Neuronal stem cell (in vitro differentiated cells): ENCODE measurements around the gene GOPC.

ENCODE experiments used
- DNase-seq: peaks from one replicate; pipeline ENCODE4 v3.0.0-alpha.2; 2013; ENCODE audit warnings: low spot score
- H2AFZ ChIP-seq: one replicate; pipeline ENCODE4 v1.6.1; 2013; ENCODE audit warnings: mild to moderate bottlenecking, low read length, inconsistent platforms
- H2AK5ac ChIP-seq: 2 replicates; pipeline ENCODE4 v1.6.1; 2013; ENCODE audit warnings: low read depth, mild to moderate bottlenecking, inconsistent platforms, low read length, moderate library complexity, mixed read lengths
- H2BK120ac ChIP-seq: 2 replicates; pipeline ENCODE4 v1.6.1; 2013; ENCODE audit warnings: low read depth, mild to moderate bottlenecking, inconsistent platforms, low read length, moderate library complexity, mixed read lengths
- H2BK12ac ChIP-seq: one replicate; pipeline ENCODE4 v1.6.1; 2013; ENCODE audit warnings: low read length, inconsistent platforms
- H2BK15ac ChIP-seq: 2 replicates; pipeline ENCODE4 v1.6.1; 2013; ENCODE audit warnings: mild to moderate bottlenecking, low read length, inconsistent platforms, mixed read lengths
- H2BK5ac ChIP-seq: one replicate; pipeline ENCODE4 v1.6.1; 2013; ENCODE audit warnings: inconsistent platforms, mild to moderate bottlenecking, low read length, moderate library complexity
- H3K14ac ChIP-seq: one replicate; pipeline ENCODE4 v1.6.1; 2013; ENCODE audit warnings: low read length, inconsistent platforms
- H3K18ac ChIP-seq: 2 replicates; pipeline ENCODE4 v1.6.1; 2013; ENCODE audit warnings: low read length, inconsistent platforms
- H3K23ac ChIP-seq: 2 replicates; pipeline ENCODE4 v1.6.1; 2013; ENCODE audit warnings: low read depth, mild to moderate bottlenecking, mixed read lengths, low read length, inconsistent platforms; ENCODE audit not compliant: poor library complexity
- H3K27ac ChIP-seq: replicated peaks from 3 replicates; pipeline ENCODE4 v1.5.1; 2013; ENCODE audit warnings: low read length, inconsistent platforms
- H3K27me3 ChIP-seq, 3 experiments: 2 replicates each; pipeline ENCODE4 v1.6.1; 2013; ENCODE audit warnings: low read length in 3 of 3, mild to moderate bottlenecking in 2 of 3, inconsistent platforms in 1 of 3, low read depth in 1 of 3, mixed read lengths in 1 of 3, moderate library complexity in 1 of 3; ENCODE audit not compliant: control insufficient read depth in 3 of 3, insufficient read depth in 3 of 3
- H3K36me3 ChIP-seq, 2 donors: replicated peaks in 1 of 2; 2 replicates each; pipeline ENCODE4 v1.6.1; 2013; ENCODE audit warnings: low read length in 2 of 2; ENCODE audit not compliant: control insufficient read depth in 2 of 2, insufficient read depth in 2 of 2
- H3K4ac ChIP-seq: 2 replicates; pipeline ENCODE4 v1.6.1; 2013; ENCODE audit warnings: inconsistent platforms, mild to moderate bottlenecking, low read length, moderate library complexity
- H3K4me1 ChIP-seq, 2 donors: 1 replicate in 1 of 2; 2 replicates in 1 of 2; pipeline ENCODE4 v1.6.1; 2013; ENCODE audit warnings: low read length in 2 of 2, low read depth in 1 of 2; ENCODE audit not compliant: control insufficient read depth in 2 of 2, insufficient read depth in 1 of 2
- H3K4me2 ChIP-seq: one replicate; pipeline ENCODE4 v1.6.1; 2013; ENCODE audit warnings: mild to moderate bottlenecking, low read length, inconsistent platforms; ENCODE audit not compliant: insufficient read depth, poor library complexity, severe bottlenecking
- H3K4me3 ChIP-seq, 2 donors: 2 replicates each; pipeline ENCODE4 v1.5.1; 2013; ENCODE audit warnings: low read length in 2 of 2, mild to moderate bottlenecking in 2 of 2, inconsistent platforms in 1 of 2, moderate library complexity in 1 of 2
- H3K79me1 ChIP-seq: one replicate; pipeline ENCODE4 v1.6.1; 2013; ENCODE audit warnings: low read depth, mild to moderate bottlenecking, inconsistent platforms, low read length, moderate library complexity
- H3K9ac ChIP-seq: one replicate; pipeline ENCODE4 v1.6.1; 2013; ENCODE audit warnings: mild to moderate bottlenecking, low read depth, low read length, inconsistent platforms; ENCODE audit not compliant: poor library complexity
- H3K9me3 ChIP-seq, 2 donors: replicated peaks in 1 of 2; 2 replicates each; pipeline versions ENCODE3 to v1.6.1; 2013; ENCODE audit warnings: low read length in 2 of 2, mild to moderate bottlenecking in 2 of 2, inconsistent platforms in 1 of 2, low read depth in 1 of 2, mixed read lengths in 1 of 2, moderate library complexity in 1 of 2; ENCODE audit not compliant: control insufficient read depth in 2 of 2, insufficient read depth in 1 of 2
- H4K8ac ChIP-seq: one replicate; pipeline ENCODE4 v1.6.1; 2013; ENCODE audit warnings: low read depth, mild to moderate bottlenecking, inconsistent platforms, low read length, moderate library complexity
- H4K91ac ChIP-seq: one replicate; pipeline ENCODE4 v1.6.1; 2013; ENCODE audit warnings: low read length, low read depth, mild to moderate bottlenecking, inconsistent platforms; ENCODE audit not compliant: poor library complexity
- WGBS, 2 donors: extraction: QIAGEN DNeasy Blood & Tissue Kit; methylation state at CpG; one replicate each; pipeline ENCODE4 v1.1.7; 2013; ENCODE audit warnings: missing lambda C conversion rate in 2 of 2, mixed read lengths in 1 of 2; ENCODE audit not compliant: insufficient read length in 2 of 2, insufficient replicate concordance in 1 of 2; ENCODE audit errors: extremely low coverage in 2 of 2; 5-methylcytosine and 5-hydroxymethylcytosine counted together

Gene GOPC

DNA sequence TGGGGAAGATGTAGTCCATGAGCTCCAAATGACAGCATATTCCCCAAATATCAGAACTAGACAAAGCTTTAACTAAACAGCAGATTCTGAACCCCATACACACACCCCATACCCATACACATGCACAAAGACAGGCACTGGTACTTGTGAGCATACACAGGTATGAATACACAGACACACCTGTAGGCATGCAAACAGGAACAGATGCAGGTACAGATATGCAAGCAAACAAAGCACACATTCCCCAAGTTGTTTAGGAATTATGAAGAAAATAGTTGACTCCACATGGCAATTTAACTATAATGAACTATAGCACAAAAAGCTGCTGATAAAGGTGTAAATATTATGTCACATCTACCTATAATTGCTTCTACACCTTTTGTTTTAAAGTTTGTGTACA, 16.7 kb downstream of the GOPC start:
- Histone ChIP-seq H3K27me3 (peaks cover 0 to 2% (median 0%) of the 10 kb centered on the region in 3 experiments), H2AK5ac (no peak overlapping the region), H3K4me1 (no peaks in the 10 kb centered on the region), H2BK120ac (no peak overlapping the region), H3K4ac (no peak overlapping the region), H2AFZ (no peak overlapping the region), H3K14ac (no peak overlapping the region), H2BK12ac (no peak overlapping the region), H3K4me3 (no peak overlapping the region), H4K8ac (no peak overlapping the region), H3K79me1 (peaks cover 3% of the 10 kb centered on the region), H3K9me3 (peaks cover 4 to 7% of the 10 kb centered on the region in 2 donors), H3K9ac (no peak overlapping the region), H3K18ac (no peak overlapping the region), H4K91ac (no peak overlapping the region), H2BK15ac (no peak overlapping the region), H2BK5ac (no peak overlapping the region), H3K27ac (no peak overlapping the region), H3K4me2 (no peak overlapping the region), H3K36me3 (peaks cover 3 to 16% of the 10 kb centered on the region in 2 donors), H3K23ac (no peak overlapping the region)
- DNase-seq: no peak

DNA sequence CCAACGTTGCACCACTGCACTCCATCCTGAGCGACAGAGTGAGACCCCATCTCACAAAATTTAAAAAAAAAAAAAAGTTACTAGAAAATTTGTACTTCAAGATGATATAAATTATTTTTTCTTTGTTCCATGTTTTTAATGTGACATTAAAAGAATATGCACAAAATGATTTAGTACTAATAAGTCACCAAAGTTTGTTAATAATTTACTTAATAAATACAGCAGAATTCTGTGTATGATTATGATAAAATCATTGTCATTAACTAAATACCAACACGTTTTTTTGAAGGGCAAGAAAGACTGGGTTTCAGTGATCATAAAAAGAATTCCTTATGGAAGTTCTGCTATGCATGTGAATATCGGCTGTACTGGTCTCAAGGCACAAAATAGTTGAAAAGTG, 28.1 kb downstream of the GOPC start:
- Histone ChIP-seq H3K4me2 (no peak overlapping the region), H2AFZ (no peak overlapping the region), H3K79me1 (no peaks in the 10 kb centered on the region), H2BK5ac (no peak overlapping the region), H3K14ac (no peak overlapping the region), H4K91ac (no peak overlapping the region), H3K4me1 (no peaks in the 10 kb centered on the region), H2AK5ac (no peak overlapping the region), H3K4ac (no peak overlapping the region), H2BK15ac (no peak overlapping the region), H3K27ac (no peak overlapping the region), H4K8ac (no peak overlapping the region), H2BK12ac (no peak overlapping the region), H3K36me3 (peaks cover 2 to 50% of the 10 kb centered on the region in 2 donors), H2BK120ac (no peak overlapping the region), H3K23ac (no peak overlapping the region), H3K9me3 (no peaks in the 10 kb centered on the region), H3K18ac (no peak overlapping the region), H3K9ac (no peak overlapping the region), H3K27me3 (no peaks in the 10 kb centered on the region), H3K4me3 (no peak overlapping the region)
- no CpG with 5 or more reads among the region's 4 CpGs for WGBS, 2 donors
- DNase-seq: no peak

GRCh38 chr6:117573006-117573680, 29.2 kb downstream of the GOPC start:
- no CpG with 5 or more reads among the region's 5 CpGs for WGBS, 2 donors
- H3K4me3 ChIP-seq: no peak overlapping the region
- DNase-seq: no peak

DNA sequence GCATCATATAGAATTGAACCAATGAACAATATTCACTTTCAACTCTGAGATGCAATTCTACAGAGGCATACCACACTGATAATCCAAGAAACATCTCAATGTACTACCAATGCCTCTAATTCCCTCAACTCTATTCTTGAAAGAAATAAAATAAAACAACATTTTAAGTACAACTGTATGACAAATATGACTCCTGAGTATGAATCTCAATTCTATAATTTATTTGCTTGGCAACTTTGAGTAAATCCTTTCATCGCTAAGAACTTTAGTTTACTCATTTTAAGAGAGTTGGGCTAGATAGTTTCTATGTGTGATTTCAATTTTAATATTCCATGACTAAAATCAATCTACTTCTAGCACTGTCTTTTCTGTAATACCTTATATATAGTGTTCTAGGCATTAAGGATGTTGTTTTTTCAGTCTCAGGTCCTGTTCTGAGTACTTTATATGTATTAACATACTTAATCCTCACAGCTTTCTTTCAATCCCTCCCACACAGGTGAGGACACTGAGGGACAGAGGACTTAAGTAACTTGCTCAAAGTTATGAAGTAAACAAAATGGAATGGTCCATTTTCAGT, 33.4 kb downstream of the GOPC start:
- no CpG with 5 or more reads among the region's 1 CpG for WGBS, 2 donors
- H3K4ac ChIP-seq: no peak overlapping the region
- H2AK5ac ChIP-seq: no peak overlapping the region
- no peak overlapping the region for H3K4me3 ChIP-seq
- H2BK5ac ChIP-seq: no peak overlapping the region
- H2BK120ac ChIP-seq: no peak overlapping the region
- H3K18ac ChIP-seq: no peak overlapping the region
- no peak overlapping the region for H4K91ac ChIP-seq
- no peak overlapping the region for H2AFZ ChIP-seq
- H3K14ac ChIP-seq: no peak overlapping the region
- peaks cover 3 to 76% of the 10 kb centered on the region in 2 donors for H3K36me3 ChIP-seq
- H3K4me1 ChIP-seq: no peaks in the 10 kb centered on the region
- H3K27ac ChIP-seq: no peak overlapping the region
- H4K8ac ChIP-seq: no peak overlapping the region
- H3K4me2 ChIP-seq: no peak overlapping the region
- H3K9ac ChIP-seq: no peak overlapping the region
- H3K23ac ChIP-seq: no peak overlapping the region
- H3K79me1 ChIP-seq: no peaks in the 10 kb centered on the region
- no peak overlapping the region for H2BK15ac ChIP-seq
- H3K9me3 ChIP-seq: no peaks in the 10 kb centered on the region
- no peak for DNase-seq
- no peak overlapping the region for H2BK12ac ChIP-seq
- no peaks in the 10 kb centered on the region for H3K27me3 ChIP-seq

More at GRCh38 chr6:117573006-117573680, 29.2 kb downstream of the GOPC start:
- no peak overlapping the region for H4K8ac ChIP-seq
- H3K14ac ChIP-seq: no peak overlapping the region
- peaks cover 2 to 55% of the 10 kb centered on the region in 2 donors for H3K36me3 ChIP-seq
- H3K23ac ChIP-seq: no peak overlapping the region
- no peak overlapping the region for H3K4me2 ChIP-seq
- no peak overlapping the region for H3K27ac ChIP-seq
- no peak overlapping the region for H2BK15ac ChIP-seq
- no peaks in the 10 kb centered on the region for H3K27me3 ChIP-seq
- H3K9me3 ChIP-seq: no peaks in the 10 kb centered on the region
- no peak overlapping the region for H2AK5ac ChIP-seq
- no peak overlapping the region for H2AFZ ChIP-seq
- no peak overlapping the region for H3K9ac ChIP-seq
- H3K4me1 ChIP-seq: no peaks in the 10 kb centered on the region
- no peak overlapping the region for H2BK120ac ChIP-seq
- H3K4ac ChIP-seq: no peak overlapping the region
- no peaks in the 10 kb centered on the region for H3K79me1 ChIP-seq
- no peak overlapping the region for H2BK5ac ChIP-seq
- H3K18ac ChIP-seq: no peak overlapping the region
- H2BK12ac ChIP-seq: no peak overlapping the region
- H4K91ac ChIP-seq: no peak overlapping the region
